ENCODE data around the gene UBE3C.

DNA sequence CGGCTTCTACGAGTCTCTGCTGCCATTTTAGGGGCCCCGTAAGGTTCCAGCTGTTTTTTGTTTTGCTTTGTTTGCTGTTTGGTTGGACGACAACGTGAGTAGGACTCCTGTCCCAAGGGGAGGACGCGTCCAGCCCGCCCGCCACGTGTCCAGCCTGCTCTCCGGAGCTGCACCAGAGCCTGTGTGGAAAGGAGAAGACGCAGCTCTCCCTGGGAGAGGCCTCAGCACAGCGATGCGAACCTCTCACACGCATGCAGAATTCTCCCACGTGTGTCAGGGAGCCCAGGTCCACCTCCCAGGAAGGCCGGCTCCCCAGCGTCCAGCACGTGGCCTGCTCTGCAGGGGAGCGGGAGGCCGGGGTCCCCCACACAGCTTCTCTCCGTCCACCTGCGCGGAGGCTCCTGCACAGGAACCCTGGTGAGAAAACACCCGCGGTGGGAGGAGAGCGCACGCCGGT, 161.7 kb downstream of the UBE3C start:
- no peak for TF ChIP-seq POLR2A (IDR thresholded peaks at IDR 0.05; ENCODE audit: insufficient read depth in 1 of 2, low read depth in 2 of 2, low read length in 2 of 2)
- no peak for TF ChIP-seq ARNT (IDR thresholded peaks at IDR 0.05)
- TF ChIP-seq, protein P1, sequence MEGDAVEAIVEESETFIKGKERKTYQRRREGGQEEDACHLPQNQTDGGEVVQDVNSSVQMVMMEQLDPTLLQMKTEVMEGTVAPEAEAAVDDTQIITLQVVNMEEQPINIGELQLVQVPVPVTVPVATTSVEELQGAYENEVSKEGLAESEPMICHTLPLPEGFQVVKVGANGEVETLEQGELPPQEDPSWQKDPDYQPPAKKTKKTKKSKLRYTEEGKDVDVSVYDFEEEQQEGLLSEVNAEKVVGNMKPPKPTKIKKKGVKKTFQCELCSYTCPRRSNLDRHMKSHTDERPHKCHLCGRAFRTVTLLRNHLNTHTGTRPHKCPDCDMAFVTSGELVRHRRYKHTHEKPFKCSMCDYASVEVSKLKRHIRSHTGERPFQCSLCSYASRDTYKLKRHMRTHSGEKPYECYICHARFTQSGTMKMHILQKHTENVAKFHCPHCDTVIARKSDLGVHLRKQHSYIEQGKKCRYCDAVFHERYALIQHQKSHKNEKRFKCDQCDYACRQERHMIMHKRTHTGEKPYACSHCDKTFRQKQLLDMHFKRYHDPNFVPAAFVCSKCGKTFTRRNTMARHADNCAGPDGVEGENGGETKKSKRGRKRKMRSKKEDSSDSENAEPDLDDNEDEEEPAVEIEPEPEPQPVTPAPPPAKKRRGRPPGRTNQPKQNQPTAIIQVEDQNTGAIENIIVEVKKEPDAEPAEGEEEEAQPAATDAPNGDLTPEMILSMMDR (CRISPR knock-in tag; IDR thresholded peaks at IDR 0.05) = no peak
- TF ChIP-seq ZNF749 (CRISPR knock-in tag; IDR thresholded peaks at IDR 0.05; ENCODE audit: borderline replicate concordance) = no peak
- no peak for TF ChIP-seq JUN (CRISPR knock-in tag; IDR thresholded peaks at IDR 0.05)

All from HepG2 (cell line).